Hepatocyte (in vitro differentiated cells): Measurements from ENCODE around the gene GNAT1. TPM values are rescaled to one million over a fixed set of nuclear protein-coding genes. Genes with fewer than 3 reads are reported as not detected.
"Not testable (repeated sequence)": the region's sequence is repeated elsewhere in the genome, so short reads cannot be mapped to it uniquely, and the experiment has no call there.

Source experiments
- DNase-seq: peaks from one replicate; pipeline ENCODE4 v3.0.0-alpha.2; 2016; ENCODE audit warnings: low spot score
- H2AFZ ChIP-seq: fragments of 200-600 bp; sonication (generic); 2 replicates; pipeline ENCODE4 v1.6.0; 2016; ENCODE audit warnings: antibody characterized with exemption, mild to moderate bottlenecking
- H3K27ac ChIP-seq: fragments of 200-600 bp; sonication (generic); 2 replicates; pipeline ENCODE4 v1.5.1; 2016; ENCODE audit warnings: mild to moderate bottlenecking
- H3K27me3 ChIP-seq: fragments of 200-600 bp; sonication (generic); 2 replicates; pipeline ENCODE4 v1.6.1; 2016
- H3K36me3 ChIP-seq: fragments of 200-600 bp; sonication (generic); replicated peaks from 2 replicates; pipeline ENCODE4 v1.5.1; 2016; ENCODE audit warnings: low read depth; ENCODE audit not compliant: insufficient read depth
- H3K4me1 ChIP-seq: fragments of 200-600 bp; sonication (generic); 2 replicates; pipeline ENCODE4 v1.5.1; 2016; ENCODE audit warnings: mild to moderate bottlenecking, moderate library complexity; ENCODE audit not compliant: insufficient read depth
- H3K4me2 ChIP-seq: fragments of 200-600 bp; sonication (generic); 2 replicates; pipeline ENCODE4 v1.6.0; 2016
- H3K4me3 ChIP-seq: fragments of 200-600 bp; sonication (generic); 2 replicates; pipeline ENCODE4 v1.5.1; 2016; ENCODE audit warnings: mild to moderate bottlenecking
- H3K79me2 ChIP-seq: fragments of 200-600 bp; sonication (generic); 2 replicates; pipeline ENCODE4 v1.6.0; 2017; ENCODE audit warnings: mild to moderate bottlenecking
- H3K9me2 ChIP-seq: fragments of 200-600 bp; sonication (generic); replicated peaks from 2 replicates; pipeline ENCODE4 v1.6.0; 2017; ENCODE audit warnings: mild to moderate bottlenecking; ENCODE audit not compliant: insufficient read depth
- H3K9me3 ChIP-seq: fragments of 200-600 bp; sonication (generic); 2 replicates; pipeline ENCODE4 v1.5.1; 2016; ENCODE audit warnings: low read depth, mild to moderate bottlenecking
- H4K20me1 ChIP-seq: fragments of 200-600 bp; sonication (generic); 2 replicates; pipeline ENCODE4 v1.6.0; 2016; ENCODE audit warnings: mild to moderate bottlenecking; ENCODE audit not compliant: insufficient read depth, poor library complexity, severe bottlenecking
- CTCF ChIP-seq: fragments of 200-600 bp; sonication (generic); IDR thresholded peaks from 2 replicates; pipeline ENCODE4 v1.5.1; 2016; ENCODE audit warnings: antibody characterized with exemption, mild to moderate bottlenecking; ENCODE audit not compliant: poor library complexity
- EZH2 ChIP-seq: fragments of 200-600 bp; sonication (generic); IDR thresholded peaks from 2 replicates; pipeline ENCODE4 v1.6.1; 2016; ENCODE audit warnings: antibody characterized with exemption, mild to moderate bottlenecking, borderline replicate concordance
- EZH2phosphoT487 ChIP-seq: fragments of 200-600 bp; sonication (generic); IDR thresholded peaks from one replicate; pipeline ENCODE4 v1.6.1; 2018; ENCODE audit warnings: antibody characterized with exemption, mild to moderate bottlenecking, low read depth, moderate library complexity; ENCODE audit not compliant: unreplicated experiment, severe bottlenecking
- WGBS: methylation state at CpG from one replicate; pipeline ENCODE4 v1.1.6; 2016; ENCODE audit warnings: low lambda C conversion rate; ENCODE audit errors: missing lambda C conversion rate; 5-methylcytosine and 5-hydroxymethylcytosine counted together
- polyA plus RNA-seq: library from polyadenylated mRNA; unstranded; fragments of >200 nt; fragmentation: Nextera tagmentation; extraction: Ambion mirVana; gene quantifications from 2 replicates; pipeline ENCODE4 v1.2.1, GENCODE V29; 2016
- total RNA-seq: library from RNA; depleted of rRNA; stranded (reverse); fragments of >200 nt; gene quantifications from 2 replicates; pipeline ENCODE4 v1.2.3, GENCODE V29; 2014

GNAT1 gene
- total and polyA plus RNA-seq, 2 experiments from 2014 or later: not detected

GRCh38 chr3:50208677-50209344, 17.4 kb downstream of the GNAT1 start:
- Histone ChIP-seq H4K20me1 (no peaks in the 10 kb centered on the region), H3K4me2 (no peak overlapping the region), H3K9me3 (no peaks in the 10 kb centered on the region), H2AFZ (no peak overlapping the region), H3K79me2 (no peaks in the 10 kb centered on the region), H3K9me2 (no peaks in the 10 kb centered on the region), H3K4me1 (peaks cover 14% of the 10 kb centered on the region), H3K27ac (no peak overlapping the region), H3K27me3 (peaks cover 30% of the 10 kb centered on the region), H3K36me3 (no peaks in the 10 kb centered on the region), H3K4me3 (no peak overlapping the region)
- WGBS: 67% methylated on average over 14 of the region's 14 CpGs
- DNase-seq: no peak
- TF ChIP-seq EZH2: no peak
- TF ChIP-seq CTCF: no peak
- TF ChIP-seq EZH2phosphoT487: no peak

- Histone ChIP-seq H3K4me2 (no peak overlapping the region), H3K27me3 (peaks cover 21% of the 10 kb centered on the region), H3K4me3 (no peak overlapping the region), H4K20me1 (no peaks in the 10 kb centered on the region), H3K4me1 (peaks cover 7% of the 10 kb centered on the region), H3K79me2 (no peaks in the 10 kb centered on the region), H3K27ac (peak overlapping the region; percentile 31), H3K36me3 (no peaks in the 10 kb centered on the region), H3K9me2 (no peaks in the 10 kb centered on the region), H3K9me3 (no peaks in the 10 kb centered on the region), H2AFZ (no peak overlapping the region)
- DNase-seq: no peak
- no peak for TF ChIP-seq CTCF
- WGBS: 79% methylated on average over 5 of the region's 5 CpGs
These were observed 18.7 kb downstream of the GNAT1 start for GRCh38 chr3:50210176-50210509.

- Histone ChIP-seq H3K4me2 (no peak overlapping the region), H3K4me1 (peaks cover under 1% of the 10 kb centered on the region), H3K4me3 (no peak overlapping the region), H2AFZ (no peak overlapping the region), H3K9me2 (no peaks in the 10 kb centered on the region), H3K27me3 (peaks cover 15% of the 10 kb centered on the region), H4K20me1 (no peaks in the 10 kb centered on the region), H3K79me2 (no peaks in the 10 kb centered on the region), H3K36me3 (no peaks in the 10 kb centered on the region), H3K27ac (peak overlapping the region; percentile 79), H3K9me3 (no peaks in the 10 kb centered on the region)
- TF ChIP-seq EZH2phosphoT487: no peak
- no peak for TF ChIP-seq CTCF
- no peak for TF ChIP-seq EZH2
- peak; percentile 75 for DNase-seq
- 78% methylated on average over 13 of the region's 13 CpGs for WGBS
These were observed 19.3 kb downstream of the GNAT1 start for GRCh38 chr3:50210510-50211367.

- not testable (repeated sequence) for H3K4me1 ChIP-seq, H3K9me3 ChIP-seq, H4K20me1 ChIP-seq, H3K4me3 ChIP-seq, H2AFZ ChIP-seq, H3K27me3 ChIP-seq, H3K36me3 ChIP-seq, H3K79me2 ChIP-seq, H3K4me2 ChIP-seq, DNase-seq, H3K9me2 ChIP-seq
- 88% methylated on average over 5 of the region's 5 CpGs for WGBS
- peak overlapping the region; percentile 79 for H3K27ac ChIP-seq
These were observed 19.9 kb downstream of the GNAT1 start for GRCh38 chr3:50211368-50211717.
